Neural progenitor cell (in vitro differentiated cells): ENCODE measurements around the gene ACOT7. TPM values are rescaled to one million over a fixed set of nuclear protein-coding genes. Genes with fewer than 3 reads are reported as not detected.

Experiments used
- DNase-seq: peaks from one replicate; pipeline ENCODE4 v3.0.0-alpha.2; 2016; ENCODE audit warnings: low spot score
- H2AFZ ChIP-seq: fragments of 200-600 bp; sonication (generic); replicated peaks from 2 replicates; pipeline ENCODE4 v1.6.1; 2016; ENCODE audit warnings: antibody characterized with exemption
- H3F3A ChIP-seq: fragments of 200-600 bp; sonication (generic); 2 replicates; pipeline ENCODE4 v1.6.1; 2016; ENCODE audit warnings: antibody characterized with exemption, low read depth
- H3K27ac ChIP-seq: fragments of 200-600 bp; sonication (generic); 2 replicates; pipeline ENCODE4 v1.5.1; 2016; ENCODE audit warnings: mild to moderate bottlenecking
- H3K27me3 ChIP-seq: fragments of 200-600 bp; sonication (generic); 2 replicates; pipeline ENCODE4 v1.6.1; 2016; ENCODE audit warnings: mild to moderate bottlenecking, moderate library complexity
- H3K36me3 ChIP-seq: fragments of 200-600 bp; sonication (generic); 2 replicates; pipeline ENCODE4 v1.5.1; 2016
- H3K4me1 ChIP-seq: fragments of 200-600 bp; sonication (generic); 2 replicates; pipeline ENCODE4 v1.6.1; 2016; ENCODE audit warnings: mixed run types
- H3K4me2 ChIP-seq: fragments of 200-600 bp; sonication (generic); 2 replicates; pipeline ENCODE4 v1.6.1; 2016
- H3K4me3 ChIP-seq: fragments of 200-600 bp; sonication (generic); 2 replicates; pipeline ENCODE4 v1.5.1; 2016
- H3K79me2 ChIP-seq: fragments of 200-600 bp; sonication (generic); 2 replicates; pipeline ENCODE4 v1.6.1; 2016; ENCODE audit warnings: low read depth
- H3K9ac ChIP-seq: fragments of 200-600 bp; sonication (generic); 2 replicates; pipeline ENCODE4 v1.6.1; 2016
- H3K9me3 ChIP-seq: fragments of 200-600 bp; sonication (generic); 2 replicates; pipeline ENCODE4 v1.5.1; 2016; ENCODE audit warnings: low read depth
- H4K20me1 ChIP-seq: fragments of 200-600 bp; sonication (generic); 2 replicates; pipeline ENCODE4 v1.6.1; 2016; ENCODE audit warnings: low read depth
- H3K27ac Mint-ChIP-seq: 3 replicates; pipeline ENCODE4 v1.8.0; 2021; ENCODE audit warnings: mixed read lengths
- H3K27me3 Mint-ChIP-seq: 2 replicates; pipeline ENCODE4 v1.8.0; 2022; ENCODE audit warnings: low read depth, mild to moderate bottlenecking, inconsistent platforms, moderate library complexity, mixed read lengths; ENCODE audit not compliant: insufficient read depth
- H3K36me3 Mint-ChIP-seq: 3 replicates; pipeline ENCODE4 v1.8.0; 2021; ENCODE audit warnings: mixed read lengths
- H3K4me1 Mint-ChIP-seq: 3 replicates; pipeline ENCODE4 v1.8.0; 2021; ENCODE audit warnings: mixed read lengths
- H3K4me3 Mint-ChIP-seq: 3 replicates; pipeline ENCODE4 v1.8.0; 2021; ENCODE audit warnings: mild to moderate bottlenecking, moderate library complexity, mixed read lengths
- H3K9me3 Mint-ChIP-seq: 3 replicates; pipeline ENCODE4 v1.8.0; 2020; ENCODE audit warnings: mixed read lengths
- CTCF ChIP-seq: fragments of 200-600 bp; sonication (generic); IDR thresholded peaks from 2 replicates; pipeline ENCODE4 v1.5.1; 2017; ENCODE audit warnings: antibody characterized with exemption, mild to moderate bottlenecking
- EZH2 ChIP-seq: fragments of 200-600 bp; sonication (generic); IDR thresholded peaks from 2 replicates; pipeline ENCODE4 v1.6.1; 2017; ENCODE audit warnings: antibody characterized with exemption, mild to moderate bottlenecking, moderate library complexity
- EZH2phosphoT487 ChIP-seq: fragments of 200-600 bp; sonication (generic); IDR thresholded peaks from 2 replicates; pipeline ENCODE4 v1.6.1; 2017; ENCODE audit warnings: antibody characterized with exemption
- total RNA-seq: library from RNA; depleted of rRNA; stranded (reverse); fragments of >200 nt; gene quantifications from 2 replicates; pipeline ENCODE4 v1.2.3, GENCODE V29; 2015; ENCODE audit warnings: low replicate concordance

The ACOT7 gene
- total RNA-seq, 1 donor from 2014 or later, result 19.6 TPM

- H3K4me3 Mint-ChIP-seq, result no peak overlapping the region
- Histone ChIP-seq H3K27me3 (peaks cover 25% of the 10 kb centered on the region), H3K9ac (no peak overlapping the region), H3K4me2 (no peak overlapping the region), H3K27ac (no peak overlapping the region), H3K4me3 (no peak overlapping the region), H3K79me2 (no peaks in the 10 kb centered on the region), H3F3A (peaks cover 15% of the 10 kb centered on the region), H2AFZ (no peak overlapping the region), H3K9me3 (no peaks in the 10 kb centered on the region), H3K4me1 (no peaks in the 10 kb centered on the region), H3K36me3 (no peaks in the 10 kb centered on the region), H4K20me1 (no peaks in the 10 kb centered on the region)
- TF ChIP-seq EZH2phosphoT487 (no peak), CTCF (no peak), EZH2 (no peak)
- H3K27ac Mint-ChIP-seq, result no peak overlapping the region
- H3K36me3 Mint-ChIP-seq, result no peaks in the 10 kb centered on the region
- no peaks in the 10 kb centered on the region for H3K4me1 Mint-ChIP-seq
- no peak for DNase-seq
- no peaks in the 10 kb centered on the region for H3K9me3 Mint-ChIP-seq
- H3K27me3 Mint-ChIP-seq, result peaks cover 22% of the 10 kb centered on the region
Observed at GRCh38 chr1:6408023-6408422, 14.5 kb upstream of the ACOT7 start.

GRCh38 chr1:6401673-6402072, 8.1 kb upstream of the ACOT7 start:
- no peaks in the 10 kb centered on the region for H3K4me1 ChIP-seq

GRCh38 chr1:6399294-6399693, 5.7 kb upstream of the ACOT7 start:
- no peaks in the 10 kb centered on the region for H4K20me1 ChIP-seq
- H3K36me3 ChIP-seq, result no peaks in the 10 kb centered on the region
- H3K9me3 ChIP-seq, result no peaks in the 10 kb centered on the region
- H3K4me2 ChIP-seq, result no peak overlapping the region
- no peaks in the 10 kb centered on the region for H3K79me2 ChIP-seq
- Mint-ChIP-seq H3K4me1 (peaks cover 11% of the 10 kb centered on the region), H3K27me3 (peaks cover 13% of the 10 kb centered on the region), H3K36me3 (no peaks in the 10 kb centered on the region), H3K27ac (no peak overlapping the region), H3K9me3 (no peaks in the 10 kb centered on the region), H3K4me3 (no peak overlapping the region)
- H3K9ac ChIP-seq, result no peak overlapping the region
- peaks cover 11% of the 10 kb centered on the region for H3K27me3 ChIP-seq
- no peak overlapping the region for H2AFZ ChIP-seq
- H3K27ac ChIP-seq, result no peak overlapping the region
- no peaks in the 10 kb centered on the region for H3K4me1 ChIP-seq
- no peak for DNase-seq
- TF ChIP-seq EZH2 (no peak), EZH2phosphoT487 (no peak), CTCF (no peak)
- peaks cover 6% of the 10 kb centered on the region for H3F3A ChIP-seq
- no peak overlapping the region for H3K4me3 ChIP-seq

More at GRCh38 chr1:6401673-6402072, 8.1 kb upstream of the ACOT7 start:
- Histone ChIP-seq H3K36me3 (no peaks in the 10 kb centered on the region), H3K27ac (no peak overlapping the region), H3F3A (peaks cover 6% of the 10 kb centered on the region), H3K4me3 (no peak overlapping the region), H3K79me2 (no peaks in the 10 kb centered on the region), H3K9me3 (no peaks in the 10 kb centered on the region), H2AFZ (no peak overlapping the region), H3K9ac (no peak overlapping the region), H3K27me3 (peaks cover 25% of the 10 kb centered on the region), H3K4me2 (no peak overlapping the region), H4K20me1 (no peaks in the 10 kb centered on the region)
- no peaks in the 10 kb centered on the region for H3K9me3 Mint-ChIP-seq
- no peak for TF ChIP-seq CTCF
- no peak for TF ChIP-seq EZH2phosphoT487
- no peak for TF ChIP-seq EZH2
- H3K4me3 Mint-ChIP-seq, result no peak overlapping the region
- H3K27me3 Mint-ChIP-seq, result peaks cover 15% of the 10 kb centered on the region
- H3K27ac Mint-ChIP-seq, result no peak overlapping the region
- H3K36me3 Mint-ChIP-seq, result no peaks in the 10 kb centered on the region
- H3K4me1 Mint-ChIP-seq, result peaks cover 5% of the 10 kb centered on the region
- no peak for DNase-seq
